H1 (cell line): Measurements from ENCODE around the gene TADA3. TPM values are rescaled to one million over a fixed set of nuclear protein-coding genes. Genes with fewer than 3 reads are reported as not detected.
A peak's percentile ranks its signal among the peaks of the same experiment; 100 is the strongest.

Source experiments
- CTCF ChIP-seq, 3 experiments: IDR thresholded peaks; 1 replicate in 2 of 3; 2 replicates in 1 of 3; pipeline versions ENCODE4 v1.5.1 to v1.6.1; 2011; ENCODE audit warnings: low read length in 3 of 3, mild to moderate bottlenecking in 3 of 3, inconsistent platforms in 2 of 3, low read depth in 1 of 3, moderate library complexity in 1 of 3; ENCODE audit not compliant: insufficient read depth in 1 of 3; ENCODE audit errors: control extremely low read depth in 1 of 3
- polyA plus RNA-seq, 7 experiments: library from polyadenylated mRNA; depleted of rRNA in 3 of 7; stranded (reverse) in 5 of 7; unstranded in 2 of 7; fragments of >200 nt in 5 of 7; fragments of 200-250 nt in 2 of 7; gene quantifications; 1 replicate in 5 of 7; 2 replicates in 1 of 7; 4 replicates in 1 of 7; pipeline versions ENCODE4 v1.2.1 to v1.2.3, GENCODE V29; 2011 to 2013; ENCODE audit warnings: missing spikeins in 2 of 7, mixed read lengths in 2 of 7
- total RNA-seq: library from RNA; stranded (reverse); fragmentation: NEBNext Ultra II Directional; extraction: Animal tissue kit (Norgen Biotek cat#: 25700); gene quantifications from 2 replicates; pipeline ENCODE4 v1.2.1, GENCODE V29; 2021

TADA3 gene
- total and polyA plus RNA-seq, 2 of the 8 experiments (the other 6 are each of a cell fraction or from before 2014, with no cell fraction given) = 43.4 to 50.3 TPM

GRCh38 chr3:9826815-9827573, 34.7 kb upstream of the TADA3 start (continued):
- peak; percentile 55 to 72 (median 72) for TF ChIP-seq CTCF (IDR thresholded peaks at IDR 0.05; ENCODE audit: control extremely low read depth in 1 of 3, insufficient read depth in 1 of 3, low read depth in 1 of 3, low read length in 3 of 3)
